Bronchial epithelial cell (primary cell): ENCODE results near the gene ITLN1. TPM values are rescaled to one million over a fixed set of nuclear protein-coding genes. Genes with fewer than 3 reads are reported as not detected.

Experiments used
- DNase-seq: peaks from one replicate; pipeline ENCODE4 v3.0.0-alpha.2; 2010; ENCODE audit warnings: low read depth
- FAIRE-seq: peaks from 2 replicates; lab custom pipeline; 2011; peaks lifted over from hg19 to GRCh38; lab: Jason Lieb, UNC
- H3K27me3 ChIP-seq: 2 replicates; pipeline ENCODE4 v1.5.1; 2011; ENCODE audit warnings: low read length; ENCODE audit not compliant: control insufficient read depth, insufficient read depth
- H3K36me3 ChIP-seq: 2 replicates; pipeline ENCODE4 v1.5.1; 2011; ENCODE audit warnings: low read length; ENCODE audit not compliant: control insufficient read depth, insufficient read depth
- H3K4me3 ChIP-seq: 2 replicates; pipeline ENCODE4 v1.5.1; 2011; ENCODE audit warnings: mild to moderate bottlenecking, low read depth, low read length, control low read depth
- total RNA-seq: library from RNA; depleted of rRNA; stranded (reverse); fragments of >200 nt; gene quantifications from 2 replicates; pipeline ENCODE4 v1.2.1, GENCODE V29; 2014
- TF ChIP-seq, protein P1 (sequence below): IDR thresholded peaks from 2 replicates; pipeline ENCODE4 v1.5.1; 2011; ENCODE audit warnings: mild to moderate bottlenecking, moderate library complexity, low read length, control low read depth, inconsistent platforms; ENCODE audit not compliant: insufficient read depth, severe bottlenecking

ITLN1 gene
- total RNA-seq, 1 donor from 2014 or later: not detected

DNA sequence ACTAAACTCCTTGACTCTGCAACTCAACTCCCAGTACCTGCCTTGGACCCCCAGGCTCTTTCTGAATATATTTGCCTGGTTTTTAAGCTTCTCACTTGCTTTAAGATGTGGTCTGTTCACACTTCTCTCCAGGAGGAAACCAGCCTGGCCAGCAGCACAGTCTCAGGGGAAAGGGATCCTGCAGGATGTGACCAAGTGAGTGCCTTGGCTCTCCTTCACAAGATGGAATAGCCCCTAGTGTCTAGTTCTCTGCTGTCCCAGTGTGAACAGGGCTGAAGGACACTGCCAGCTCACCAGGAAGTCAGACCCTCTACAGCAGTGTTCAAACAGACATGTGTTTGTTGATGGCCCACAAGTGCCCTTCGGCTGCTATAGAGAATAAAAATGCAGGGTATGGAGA, 55.2 kb downstream of the ITLN1 start:
- H3K36me3 ChIP-seq: no peaks in the 10 kb centered on the region
- TF ChIP-seq, protein P1, sequence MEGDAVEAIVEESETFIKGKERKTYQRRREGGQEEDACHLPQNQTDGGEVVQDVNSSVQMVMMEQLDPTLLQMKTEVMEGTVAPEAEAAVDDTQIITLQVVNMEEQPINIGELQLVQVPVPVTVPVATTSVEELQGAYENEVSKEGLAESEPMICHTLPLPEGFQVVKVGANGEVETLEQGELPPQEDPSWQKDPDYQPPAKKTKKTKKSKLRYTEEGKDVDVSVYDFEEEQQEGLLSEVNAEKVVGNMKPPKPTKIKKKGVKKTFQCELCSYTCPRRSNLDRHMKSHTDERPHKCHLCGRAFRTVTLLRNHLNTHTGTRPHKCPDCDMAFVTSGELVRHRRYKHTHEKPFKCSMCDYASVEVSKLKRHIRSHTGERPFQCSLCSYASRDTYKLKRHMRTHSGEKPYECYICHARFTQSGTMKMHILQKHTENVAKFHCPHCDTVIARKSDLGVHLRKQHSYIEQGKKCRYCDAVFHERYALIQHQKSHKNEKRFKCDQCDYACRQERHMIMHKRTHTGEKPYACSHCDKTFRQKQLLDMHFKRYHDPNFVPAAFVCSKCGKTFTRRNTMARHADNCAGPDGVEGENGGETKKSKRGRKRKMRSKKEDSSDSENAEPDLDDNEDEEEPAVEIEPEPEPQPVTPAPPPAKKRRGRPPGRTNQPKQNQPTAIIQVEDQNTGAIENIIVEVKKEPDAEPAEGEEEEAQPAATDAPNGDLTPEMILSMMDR: no peak
- peak; percentile 62 for FAIRE-seq

GRCh38 chr1:160827418-160827817, 57.6 kb downstream of the ITLN1 start:
- peak; percentile 40 for FAIRE-seq

More for the DNA sequence above, 55.2 kb downstream of the ITLN1 start:
- Histone ChIP-seq H3K4me3 (no peak overlapping the region), H3K27me3 (peaks cover 2% of the 10 kb centered on the region)
- no peak for DNase-seq

GRCh38 chr1:160826546-160826945, 58.4 kb downstream of the ITLN1 start:
- TF ChIP-seq, protein P1: no peak
- Histone ChIP-seq H3K27me3 (no peaks in the 10 kb centered on the region), H3K4me3 (no peak overlapping the region), H3K36me3 (no peaks in the 10 kb centered on the region)
- FAIRE-seq (no peak), DNase-seq (peak; percentile 69)

More at GRCh38 chr1:160827418-160827817, 57.6 kb downstream of the ITLN1 start:
- no peaks in the 10 kb centered on the region for H3K36me3 ChIP-seq
- TF ChIP-seq, protein P1: no peak
- no peak overlapping the region for H3K4me3 ChIP-seq
- peak; percentile 74 for DNase-seq
- no peaks in the 10 kb centered on the region for H3K27me3 ChIP-seq

Other genes with a start within 250 kb of the ITLN1 start
- not detected in 2 replicates for gene SLAMF1, start 238.1 kb downstream of the ITLN1 start, total RNA-seq
- gene CD48, start 173.4 kb downstream of the ITLN1 start, total RNA-seq: not detected in 2 replicates
- 0.79 and 3.3 TPM in 2 replicates for gene SLAMF7, start 145.9 kb downstream of the ITLN1 start, total RNA-seq
- gene LY9, start 89.0 kb downstream of the ITLN1 start, total RNA-seq: under 0.01 TPM in 1 of 2 replicates, not detected in the other
- under 0.01 TPM in 2 replicates for gene CD244, start 22.3 kb downstream of the ITLN1 start, total RNA-seq
- 0.26 TPM in 1 of 2 replicates, not detected in the other for gene ITLN2, start 69.6 kb upstream of the ITLN1 start, total RNA-seq
- 269 and 280 TPM in 2 replicates for gene F11R, start 136.0 kb upstream of the ITLN1 start, total RNA-seq
- gene TSTD1, start 153.8 kb upstream of the ITLN1 start, total RNA-seq: 55.5 and 87.1 TPM in 2 replicates
- gene USF1, start 160.8 kb upstream of the ITLN1 start, total RNA-seq: 58.4 and 70.2 TPM in 2 replicates
- gene ARHGAP30, start 184.7 kb upstream of the ITLN1 start, total RNA-seq: 1.3 and 3.1 TPM in 2 replicates
- 108 and 200 TPM in 2 replicates for gene NECTIN4, start 204.4 kb upstream of the ITLN1 start, total RNA-seq
- gene KLHDC9, start 213.2 kb upstream of the ITLN1 start, total RNA-seq: 1.3 and 5.0 TPM in 2 replicates
- 204 and 224 TPM in 2 replicates for gene PFDN2, start 232.9 kb upstream of the ITLN1 start, total RNA-seq
- 40.5 and 58.2 TPM in 2 replicates for gene NIT1, start 232.9 kb upstream of the ITLN1 start, total RNA-seq
- 26.9 and 31.9 TPM in 2 replicates for gene DEDD, start 247.5 kb upstream of the ITLN1 start, total RNA-seq